BJ (cell line): Measurements from ENCODE around the gene C1QTNF8. TPM values are rescaled to one million over a fixed set of nuclear protein-coding genes. Genes with fewer than 3 reads are reported as not detected.

ENCODE experiments used
- CTCF ChIA-PET: fragments of 350-600 bp; formaldehyde crosslinking; extraction: SDS; loops from one replicate; lab custom pipeline; 2021; ENCODE audit warnings: antibody characterized with exemption, inconsistent platforms; lab: Yijun Ruan, JAX
- POLR2A ChIA-PET: fragments of 300-600 bp; sonication (Branson Sonifier 250); formaldehyde crosslinking; extraction: SDS; loops from one replicate; lab custom pipeline; 2021; ENCODE audit warnings: antibody characterized with exemption; lab: Charles Lee
- DNase-seq: peaks from one replicate; pipeline ENCODE4 v3.0.0-alpha.2; 2011; ENCODE audit warnings: low read depth
- H3K27me3 ChIP-seq: 2 replicates; pipeline ENCODE4 v1.6.0; 2011; ENCODE audit warnings: low read length; ENCODE audit not compliant: control insufficient read depth, insufficient read depth
- H3K36me3 ChIP-seq: 2 replicates; pipeline ENCODE4 v1.5.1; 2011; ENCODE audit warnings: low read length; ENCODE audit not compliant: control insufficient read depth, insufficient read depth
- H3K4me3 ChIP-seq: 2 replicates; pipeline ENCODE4 v1.5.1; 2011; ENCODE audit warnings: low read depth, mild to moderate bottlenecking, control low read depth, low read length
- polyA plus RNA-seq: library from polyadenylated mRNA; depleted of rRNA; stranded (reverse); fragments of >200 nt; gene quantifications from 2 replicates; pipeline ENCODE4 v1.2.3, GENCODE V29; 2011
- TF ChIP-seq, protein P1 (sequence below): IDR thresholded peaks from 2 replicates; pipeline ENCODE4 v1.5.1; 2011; ENCODE audit warnings: low read depth, mild to moderate bottlenecking, control low read depth, inconsistent platforms, low read length, moderate library complexity; ENCODE audit not compliant: insufficient read depth

C1QTNF8 gene
- polyA plus RNA-seq, 1 experiment, result not detected

DNA sequence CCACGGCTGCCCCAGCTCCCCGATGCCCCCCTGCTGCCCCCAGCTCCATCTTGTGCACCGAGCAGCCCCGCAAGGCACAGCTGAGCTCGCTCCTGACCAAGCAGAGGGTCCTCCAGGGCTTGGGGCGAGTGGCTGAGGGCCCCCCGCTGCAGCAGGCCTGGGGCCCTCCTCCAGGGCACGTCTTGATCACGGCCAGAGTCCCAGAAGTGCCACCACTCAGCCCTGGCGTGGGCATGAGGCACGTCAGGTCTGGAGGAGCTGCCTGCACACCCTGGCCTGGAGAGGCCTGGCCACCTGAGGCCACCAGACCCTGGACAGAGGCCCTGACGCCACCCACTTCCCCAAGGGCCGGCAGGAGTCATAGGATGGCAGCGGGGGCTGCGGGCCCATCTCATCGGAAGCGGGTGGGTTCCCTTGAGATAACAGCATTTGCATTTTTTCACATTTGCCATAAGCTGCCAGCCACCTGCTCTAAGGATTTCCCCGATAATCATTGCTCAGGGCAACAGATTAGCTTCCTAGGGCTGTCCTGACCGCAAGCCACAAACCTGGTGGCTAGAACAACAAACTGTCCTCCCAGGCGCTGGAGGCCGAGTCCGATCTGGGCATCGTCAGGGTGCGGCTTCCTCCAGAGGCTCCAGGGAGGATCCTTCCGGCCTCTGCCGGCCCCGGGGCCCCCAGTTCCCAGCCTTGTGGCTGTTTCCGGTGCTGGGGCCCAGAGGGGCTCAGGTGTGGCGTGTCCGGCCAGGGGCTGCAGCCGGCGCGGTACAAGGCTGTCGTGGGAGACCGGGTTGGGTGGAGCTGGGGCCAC lies 23.9 kb upstream of the C1QTNF8 start:
- ChIA-PET POLR2A (no interaction called here), CTCF (no interaction called here)
- DNase-seq, result no peak
- Histone ChIP-seq H3K27me3 (no peaks in the 10 kb centered on the region), H3K4me3 (no peak overlapping the region), H3K36me3 (no peaks in the 10 kb centered on the region)
- TF ChIP-seq, protein P1, sequence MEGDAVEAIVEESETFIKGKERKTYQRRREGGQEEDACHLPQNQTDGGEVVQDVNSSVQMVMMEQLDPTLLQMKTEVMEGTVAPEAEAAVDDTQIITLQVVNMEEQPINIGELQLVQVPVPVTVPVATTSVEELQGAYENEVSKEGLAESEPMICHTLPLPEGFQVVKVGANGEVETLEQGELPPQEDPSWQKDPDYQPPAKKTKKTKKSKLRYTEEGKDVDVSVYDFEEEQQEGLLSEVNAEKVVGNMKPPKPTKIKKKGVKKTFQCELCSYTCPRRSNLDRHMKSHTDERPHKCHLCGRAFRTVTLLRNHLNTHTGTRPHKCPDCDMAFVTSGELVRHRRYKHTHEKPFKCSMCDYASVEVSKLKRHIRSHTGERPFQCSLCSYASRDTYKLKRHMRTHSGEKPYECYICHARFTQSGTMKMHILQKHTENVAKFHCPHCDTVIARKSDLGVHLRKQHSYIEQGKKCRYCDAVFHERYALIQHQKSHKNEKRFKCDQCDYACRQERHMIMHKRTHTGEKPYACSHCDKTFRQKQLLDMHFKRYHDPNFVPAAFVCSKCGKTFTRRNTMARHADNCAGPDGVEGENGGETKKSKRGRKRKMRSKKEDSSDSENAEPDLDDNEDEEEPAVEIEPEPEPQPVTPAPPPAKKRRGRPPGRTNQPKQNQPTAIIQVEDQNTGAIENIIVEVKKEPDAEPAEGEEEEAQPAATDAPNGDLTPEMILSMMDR, result no peak

DNA sequence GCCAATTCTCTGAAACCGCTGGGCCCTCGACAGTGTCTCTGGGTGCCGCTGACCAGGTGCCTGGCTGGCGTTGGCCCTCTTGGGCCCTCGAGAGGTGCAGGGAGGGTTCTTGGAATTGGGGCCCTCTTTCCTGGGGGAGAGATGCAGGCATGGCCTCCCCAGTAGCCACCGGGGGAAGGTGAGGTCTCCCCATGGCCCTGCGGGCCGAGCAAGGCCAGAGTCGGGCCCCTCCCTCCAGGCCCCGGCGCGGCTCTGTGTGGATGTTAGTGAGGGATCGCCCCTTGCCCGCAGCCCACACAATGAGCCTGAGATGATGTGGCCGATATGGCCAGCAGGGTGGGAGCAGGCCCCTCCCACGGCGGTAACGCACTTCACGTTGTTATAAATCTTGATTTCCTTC lies 23.1 kb upstream of the C1QTNF8 start:
- H3K27me3 ChIP-seq, result no peaks in the 10 kb centered on the region
- CTCF ChIA-PET, result no interaction called here
- no peak for DNase-seq

DNA sequence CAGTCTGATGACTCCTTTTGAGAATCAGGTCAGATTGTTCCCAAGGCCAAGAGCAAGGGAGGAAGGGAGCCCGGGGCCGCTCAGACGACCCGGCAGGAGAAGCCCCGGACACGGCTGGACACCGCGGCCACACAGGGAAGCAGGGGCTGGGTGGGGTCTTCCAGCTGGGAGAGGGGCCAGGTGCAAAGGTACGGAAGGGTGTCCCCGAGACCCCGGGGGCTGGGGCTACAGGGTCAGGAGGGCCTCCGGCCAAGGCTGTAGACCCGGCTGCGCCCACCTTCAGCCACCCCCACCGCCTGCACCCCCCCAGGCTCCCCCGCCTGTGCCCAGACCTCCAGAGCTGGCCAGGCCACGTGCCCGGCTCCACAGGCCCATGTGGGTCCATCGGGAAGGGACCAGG lies 21.9 kb upstream of the C1QTNF8 start:
- Histone ChIP-seq H3K4me3 (no peak overlapping the region), H3K27me3 (no peaks in the 10 kb centered on the region; the same call in 1 of the 2 replicates), H3K36me3 (no peaks in the 10 kb centered on the region)
- TF ChIP-seq, protein P1, result no peak
- ChIA-PET CTCF (no interaction called here), POLR2A (no interaction called here)
- DNase-seq, result no peak

More for the DNA sequence above, 23.1 kb upstream of the C1QTNF8 start:
- Histone ChIP-seq H3K4me3 (no peak overlapping the region), H3K36me3 (no peaks in the 10 kb centered on the region)
- TF ChIP-seq, protein P1, result no peak
- POLR2A ChIA-PET, result no interaction called here

DNA sequence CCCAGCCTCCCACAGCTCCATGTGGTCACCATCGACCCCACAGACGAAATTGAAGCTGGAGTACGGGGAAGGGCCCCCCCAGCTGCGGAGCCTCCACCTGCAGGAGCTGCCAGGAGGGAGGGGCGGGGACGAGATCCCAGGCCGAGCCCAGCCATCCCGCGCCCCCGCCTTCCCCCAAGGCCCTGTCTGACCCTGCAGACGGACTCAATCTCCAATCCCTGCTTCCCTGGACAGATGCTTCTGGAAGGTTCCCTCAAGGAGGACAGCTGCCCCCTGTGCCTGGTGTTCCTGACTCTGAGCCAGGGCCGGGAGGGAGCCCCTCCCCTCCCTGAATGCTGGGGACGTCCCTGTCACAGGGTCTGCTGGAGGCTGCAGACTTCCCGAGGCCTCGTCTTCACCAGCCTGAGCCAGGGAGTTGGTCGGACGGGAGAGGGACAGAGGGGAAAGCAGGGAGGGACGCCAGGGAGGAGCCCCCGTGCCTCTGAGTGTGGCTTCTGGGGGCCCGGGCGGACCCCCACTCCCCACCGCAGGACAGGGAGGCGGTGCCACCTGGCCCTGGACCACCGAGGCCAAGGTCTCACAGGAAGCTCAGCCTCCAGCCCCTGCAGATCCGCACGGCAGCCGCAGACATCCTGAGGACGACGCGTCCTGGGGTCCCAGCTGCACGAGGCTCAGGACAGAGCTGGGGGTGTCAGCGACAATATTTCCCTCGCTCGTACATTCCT lies 21.3 kb upstream of the C1QTNF8 start:
- DNase-seq, result no peak
- no peaks in the 10 kb centered on the region; the same call in 1 of the 2 replicates for H3K27me3 ChIP-seq
- TF ChIP-seq, protein P1, result no peak
- POLR2A ChIA-PET, result no interaction called here
- CTCF ChIA-PET, result no interaction called here
- H3K36me3 ChIP-seq, result no peaks in the 10 kb centered on the region
- H3K4me3 ChIP-seq, result no peak overlapping the region

DNA sequence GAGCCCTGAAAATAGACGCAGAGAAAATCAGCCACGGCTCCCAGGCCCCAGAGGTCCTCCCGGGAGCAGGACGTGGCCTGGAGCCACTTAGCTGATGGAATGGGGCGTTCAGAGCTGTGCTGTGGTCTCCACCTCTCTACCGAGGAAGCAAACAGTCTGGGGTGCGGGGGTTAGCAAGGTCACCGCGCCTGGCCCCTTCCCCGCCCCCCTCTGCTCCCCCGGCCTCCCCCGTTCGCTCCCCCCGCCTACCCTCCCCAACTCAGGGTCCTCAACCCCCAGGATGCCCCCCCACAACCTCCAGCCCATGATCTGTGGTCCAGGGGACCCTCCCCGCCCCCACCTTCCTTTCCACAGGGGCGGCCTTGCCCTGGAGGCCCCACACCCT lies 20.6 kb upstream of the C1QTNF8 start:
- no peak overlapping the region for H3K4me3 ChIP-seq
- ChIA-PET POLR2A (no interaction called here), CTCF (no interaction called here)
- TF ChIP-seq, protein P1, result no peak
- no peaks in the 10 kb centered on the region; the same call in 1 of the 2 replicates for H3K27me3 ChIP-seq
- H3K36me3 ChIP-seq, result no peaks in the 10 kb centered on the region
- DNase-seq, result no peak
